Spleen (tissue), 7 donors: ENCODE data around the gene GRK4.

Experiments
- CTCF ChIP-seq, 11 experiments: fragments of 200-600 bp in 7 of 11; fragments of 450-650 bp in 4 of 11; sonication (generic) in 4 of 11; IDR thresholded peaks in 8 of 11; conservative IDR thresholded peaks in 3 of 11; 1 replicate in 7 of 11; 2 replicates in 4 of 11; pipeline versions ENCODE4 v1.4.0 to v1.8.0; 2016 to 2021; ENCODE audit warnings: antibody characterized with exemption in 11 of 11, inconsistent platforms in 4 of 11, mild to moderate bottlenecking in 1 of 11
- POLR2A ChIP-seq, 3 donors: fragments of 450-650 bp; IDR thresholded peaks; one replicate each; pipeline ENCODE4 v1.5.1; 2017; ENCODE audit warnings: antibody characterized with exemption in 3 of 3, mild to moderate bottlenecking in 1 of 3
- donor health status: DM: no; HTN: no; CAD: no; lungs with moderate emphysema.
- donor health status: DM: no; HTN: no; CAD: no.
- donor health status: DM: no; HTN: no; CAD: no.

GRCh38 chr4:2971275-2971674 is 7.9 kb downstream of the GRK4 start:
- no peak for TF ChIP-seq CTCF (IDR thresholded peaks at IDR 0.05 in 8 of 11, conservative IDR thresholded peaks at IDR 0.05 in 3 of 11)
- no peak for TF ChIP-seq POLR2A (IDR thresholded peaks at IDR 0.05)
